GM21526 (cell line): ENCODE data around the gene VANGL1.

ENCODE experiments used
- ATAC-seq: cut with Tn5 transposase; IDR thresholded peaks from one replicate; pipeline ENCODE4 v1.9.1; 2021; ENCODE audit warnings: moderate library complexity; ENCODE audit not compliant: unreplicated experiment, low FRiP score

VANGL1 gene

GRCh38 chr1:115666206-115666605 is 24.4 kb downstream of the VANGL1 start:
- no peak for ATAC-seq

DNA sequence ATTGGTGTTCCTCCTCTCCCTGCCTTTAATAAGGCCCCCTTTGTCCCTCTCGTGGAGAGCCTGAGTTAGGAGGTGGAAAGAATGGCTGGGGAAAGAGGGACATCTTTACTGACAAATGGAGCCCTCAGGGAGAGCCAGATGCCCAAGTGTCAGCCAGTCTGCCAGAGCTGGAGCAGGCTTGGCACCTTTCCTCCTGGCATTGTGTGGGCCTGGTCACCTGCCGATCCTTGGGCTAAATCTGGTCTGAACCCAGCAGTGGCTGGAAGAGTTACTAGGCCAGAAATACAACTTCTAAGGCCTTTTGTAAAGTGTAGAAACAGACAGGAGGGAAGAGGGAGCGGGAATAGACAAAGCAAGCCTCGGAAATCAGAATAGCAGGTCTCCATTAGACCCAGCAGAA is 24.9 kb downstream of the VANGL1 start:
- ATAC-seq, result no peak

- ATAC-seq, result no peak
Measured at GRCh38 chr1:115668579-115668978, 26.8 kb downstream of the VANGL1 start.

DNA sequence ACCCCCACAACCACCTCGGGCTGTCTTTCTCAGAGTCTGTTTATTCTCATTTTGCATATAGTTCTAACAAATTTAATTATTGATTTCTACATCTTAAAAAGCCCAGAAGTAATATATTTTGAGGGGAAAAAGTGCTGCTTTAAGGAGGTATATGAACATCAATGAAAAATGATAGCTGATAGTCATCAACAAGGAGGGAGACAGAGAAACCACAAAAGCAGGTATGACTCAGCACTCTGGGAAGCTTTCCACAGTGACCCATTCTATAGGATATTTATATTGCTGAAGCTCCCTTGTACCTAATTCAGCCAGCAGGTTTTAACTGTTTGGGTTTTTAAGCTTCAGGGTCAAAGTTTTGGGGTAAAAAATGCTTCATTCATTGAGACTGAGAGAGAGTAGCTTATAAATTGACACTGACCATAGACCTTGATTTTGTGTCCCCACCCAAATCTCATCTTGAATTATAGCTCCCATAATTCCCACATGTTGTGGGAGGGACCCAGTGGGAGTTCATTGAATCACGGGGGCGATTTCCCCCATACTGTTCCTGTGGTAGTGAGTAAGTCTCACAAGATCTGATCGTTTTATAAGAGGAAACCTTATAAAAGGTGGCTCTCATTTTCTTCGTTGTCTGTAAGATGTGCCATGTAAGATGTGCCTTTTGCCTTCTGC is 27.4 kb downstream of the VANGL1 start:
- ATAC-seq, result no peak

GRCh38 chr1:115669886-115670285 is 28.1 kb downstream of the VANGL1 start:
- no peak for ATAC-seq

- no peak for ATAC-seq
Measured at GRCh38 chr1:115670476-115671175, 28.9 kb downstream of the VANGL1 start.

GRCh38 chr1:115671176-115671934 is 29.6 kb downstream of the VANGL1 start:
- ATAC-seq, result no peak

GRCh38 chr1:115672224-115673009 is 30.6 kb downstream of the VANGL1 start:
- no peak for ATAC-seq

GRCh38 chr1:115676498-115677181 is 34.9 kb downstream of the VANGL1 start:
- no peak for ATAC-seq

- ATAC-seq, result no peak
Measured at GRCh38 chr1:115677182-115677555, 35.4 kb downstream of the VANGL1 start.

GRCh38 chr1:115677565-115677964 is 35.8 kb downstream of the VANGL1 start:
- no peak for ATAC-seq

DNA sequence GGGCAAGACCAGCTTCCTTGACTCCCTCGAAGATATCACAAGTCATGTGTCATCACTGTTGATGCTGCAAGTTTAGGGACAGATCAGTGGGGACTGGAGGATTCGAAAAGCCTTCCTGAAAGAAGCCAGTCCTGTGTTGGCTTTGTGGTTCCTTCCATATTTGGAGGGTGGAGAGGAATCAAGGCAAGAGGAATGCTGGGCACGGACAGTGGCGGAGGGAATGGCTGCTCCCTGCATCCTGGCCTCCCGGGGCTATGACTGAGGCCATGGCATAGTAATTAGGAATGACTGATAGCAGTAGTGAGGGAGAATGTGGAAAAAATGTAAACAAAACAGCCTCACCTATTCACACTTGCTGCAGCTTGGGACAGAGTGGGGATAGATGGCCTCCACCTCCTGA is 36.4 kb downstream of the VANGL1 start:
- no peak for ATAC-seq

- no peak for ATAC-seq
Measured at GRCh38 chr1:115679141-115679611, 37.4 kb downstream of the VANGL1 start.

DNA sequence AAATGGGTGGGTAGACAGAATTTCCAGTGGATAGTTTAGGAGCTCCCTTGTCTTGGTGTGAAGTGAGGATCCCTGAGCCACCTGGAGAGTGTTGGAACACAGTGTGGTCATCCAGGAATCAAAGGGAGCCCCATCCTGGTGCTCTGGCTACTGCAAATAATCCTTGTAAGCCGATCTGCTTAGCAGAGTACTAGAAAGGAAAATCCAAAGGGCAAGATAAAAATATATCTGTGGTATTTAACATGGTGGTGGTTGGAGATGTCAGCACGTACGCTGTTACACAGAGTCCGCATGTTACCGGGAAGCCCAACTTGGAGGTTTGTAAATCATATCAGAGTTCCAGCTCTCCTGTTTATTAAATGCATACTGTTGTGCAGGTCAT is 39.0 kb downstream of the VANGL1 start:
- no peak for ATAC-seq

- no peak for ATAC-seq
Measured at GRCh38 chr1:115682792-115683191, 41.0 kb downstream of the VANGL1 start.

DNA sequence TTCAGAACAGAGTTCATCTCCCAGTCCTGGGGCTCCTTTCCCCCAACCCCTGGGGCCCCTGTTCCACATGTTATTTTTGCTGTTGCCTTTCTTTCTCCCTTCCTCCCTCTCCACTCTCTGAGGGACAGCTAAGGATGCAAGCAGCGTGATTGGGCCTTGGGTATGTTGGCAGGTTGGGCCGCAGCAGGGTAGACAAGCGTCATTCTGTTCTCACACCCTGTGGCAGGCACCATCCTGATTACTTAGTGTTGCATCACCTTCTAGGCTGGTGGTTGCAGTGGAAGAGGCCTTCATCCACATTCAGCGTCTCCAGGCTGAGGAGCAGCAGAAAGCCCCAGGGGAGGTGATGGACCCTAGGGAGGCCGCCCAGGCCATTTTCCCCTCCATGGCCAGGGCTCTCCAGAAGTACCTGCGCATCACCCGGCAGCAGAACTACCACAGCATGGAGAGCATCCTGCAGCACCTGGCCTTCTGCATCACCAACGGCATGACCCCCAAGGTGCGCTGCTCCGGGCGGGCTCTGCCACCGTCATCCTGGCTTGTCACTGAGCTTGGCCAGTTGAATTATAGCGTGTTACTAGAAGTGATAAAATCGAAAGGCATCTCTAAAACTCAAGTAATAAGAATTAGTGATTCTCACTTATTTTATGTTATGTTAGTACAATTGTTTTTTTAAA is 43.4 kb downstream of the VANGL1 start:
- ATAC-seq, result no peak

GRCh38 chr1:115687744-115688143 is 46.0 kb downstream of the VANGL1 start:
- ATAC-seq, result no peak

GRCh38 chr1:115690972-115691371 is 49.2 kb downstream of the VANGL1 start:
- no peak for ATAC-seq

DNA sequence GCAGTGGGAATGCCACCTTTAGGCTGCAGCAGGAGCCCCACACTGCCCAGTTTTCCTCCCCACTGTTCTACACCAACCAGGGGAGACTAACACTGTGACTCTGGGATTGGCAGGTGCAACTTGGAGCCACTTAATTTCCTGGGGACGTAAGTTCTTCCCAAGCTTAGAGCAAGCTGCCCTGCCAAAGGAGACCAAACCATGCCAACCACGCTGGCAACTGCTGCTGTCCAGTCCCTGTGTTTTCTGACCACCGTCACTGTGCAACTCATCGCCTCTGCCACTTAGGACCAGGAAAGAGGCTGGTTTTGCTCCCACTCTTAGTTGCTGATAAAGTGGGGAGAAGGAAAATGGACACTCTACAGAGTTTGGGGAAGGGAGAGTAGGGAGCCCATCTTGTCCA is 50.5 kb downstream of the VANGL1 start:
- ATAC-seq, result no peak

GRCh38 chr1:115694805-115695204 is 53.0 kb downstream of the VANGL1 start:
- no peak for ATAC-seq
